ENCODE measurements around the gene DIP2C. TPM values are rescaled to one million over a fixed set of nuclear protein-coding genes. Genes with fewer than 3 reads are reported as not detected.

The DIP2C gene
- total and polyA plus RNA-seq, 4 donors, result 6.4 to 40.2 (median 23.8) TPM

- DNase-seq, result peak in 1 of 2 donors; percentile 76
- H3K4me1 ChIP-seq (ENCODE audit: control insufficient read depth in 1 of 2, insufficient read depth in 2 of 2, low read length in 2 of 2), result no peaks in the 10 kb centered on the region
- 54 to 72% methylated on average over 20 to 32 of the region's 32 CpGs for WGBS, 2 donors
- no peaks in the 10 kb centered on the region for H3K27me3 ChIP-seq (ENCODE audit: control insufficient read depth in 1 of 2, insufficient read depth in 2 of 2, low read length in 1 of 2)
- intact Hi-C loops (cut with DNase I), result loop anchor here in 1 of 2 donors (5.0 kb wide), 1 partner anchor 97 kb away; no protein-coding TSS in a partner anchor
- H3K4me3 ChIP-seq (ENCODE audit: low read length in 2 of 2), result peak overlapping the region; percentile 75 to 81
- ATAC-seq (ENCODE audit: low FRiP score), result peak; percentile 17
- no peaks in the 10 kb centered on the region for H3K36me3 ChIP-seq (ENCODE audit: control insufficient read depth in 1 of 2, insufficient read depth in 2 of 2, low read length in 1 of 2)
- no peaks in the 10 kb centered on the region for H3K9me3 ChIP-seq (ENCODE audit: control insufficient read depth, low read length)
- peak overlapping the region; percentile 20 to 95 for H3K27ac ChIP-seq (ENCODE audit: low read depth in 1 of 2, low read length in 2 of 2)
These were observed 1.1 kb upstream of the DIP2C start for GRCh38 chr10:690372-691161.

GRCh38 chr10:689121-689451 lies 382 bp downstream of the DIP2C start:
- ATAC-seq (ENCODE audit: low FRiP score) (no peak), DNase-seq (no peak)
- peak overlapping the region; percentile 75 to 81 for H3K4me3 ChIP-seq (ENCODE audit: low read length in 2 of 2)
- no peaks in the 10 kb centered on the region for H3K27me3 ChIP-seq (ENCODE audit: control insufficient read depth in 1 of 2, insufficient read depth in 2 of 2, low read length in 1 of 2)
- no peaks in the 10 kb centered on the region for H3K4me1 ChIP-seq (ENCODE audit: control insufficient read depth in 1 of 2, insufficient read depth in 2 of 2, low read length in 2 of 2)
- peak overlapping the region in 1 of 2 donors; percentile 18 for H3K27ac ChIP-seq (ENCODE audit: low read depth in 1 of 2, low read length in 2 of 2)
- intact Hi-C loops (cut with DNase I), result loop anchor here (5.0 to 10.0 kb wide), 2 partner anchors 92 to 104 kb away; no protein-coding TSS in a partner anchor
- 0 to 1% methylated on average over 10 to 42 of the region's 42 CpGs for WGBS, 2 donors
- H3K36me3 ChIP-seq (ENCODE audit: control insufficient read depth in 1 of 2, insufficient read depth in 2 of 2, low read length in 1 of 2), result no peaks in the 10 kb centered on the region
- H3K9me3 ChIP-seq (ENCODE audit: control insufficient read depth, low read length), result no peaks in the 10 kb centered on the region

- DNase-seq, result peak; percentile 64 to 82
- intact Hi-C loops (cut with DNase I), result loop anchor here (5.0 to 10.0 kb wide), 2 partner anchors 91 to 104 kb away; no protein-coding TSS in a partner anchor
- Histone ChIP-seq H3K27me3 (ENCODE audit: control insufficient read depth in 1 of 2, insufficient read depth in 2 of 2, low read length in 1 of 2) (no peaks in the 10 kb centered on the region), H3K4me3 (ENCODE audit: low read length in 2 of 2) (peak overlapping the region; percentile 75 to 81), H3K36me3 (ENCODE audit: control insufficient read depth in 1 of 2, insufficient read depth in 2 of 2, low read length in 1 of 2) (no peaks in the 10 kb centered on the region), H3K4me1 (ENCODE audit: control insufficient read depth in 1 of 2, insufficient read depth in 2 of 2, low read length in 2 of 2) (no peaks in the 10 kb centered on the region), H3K27ac (ENCODE audit: low read depth in 1 of 2, low read length in 2 of 2) (peak overlapping the region in 1 of 2 donors; percentile 18), H3K9me3 (ENCODE audit: control insufficient read depth, low read length) (no peaks in the 10 kb centered on the region)
- ATAC-seq (ENCODE audit: low FRiP score), result peak; percentile 64
- WGBS, 2 donors, result 1 to 2% methylated on average over 55 to 57 of the region's 57 CpGs
These were observed 952 bp downstream of the DIP2C start for GRCh38 chr10:688312-689120.

GRCh38 chr10:687583-688311 lies 1.7 kb downstream of the DIP2C start:
- Histone ChIP-seq H3K4me3 (ENCODE audit: low read length in 2 of 2) (peak overlapping the region in 1 of 2 donors; percentile 81), H3K27ac (ENCODE audit: low read depth in 1 of 2, low read length in 2 of 2) (no peak overlapping the region), H3K27me3 (ENCODE audit: control insufficient read depth in 1 of 2, insufficient read depth in 2 of 2, low read length in 1 of 2) (no peaks in the 10 kb centered on the region), H3K4me1 (ENCODE audit: control insufficient read depth in 1 of 2, insufficient read depth in 2 of 2, low read length in 2 of 2) (no peaks in the 10 kb centered on the region), H3K36me3 (ENCODE audit: control insufficient read depth in 1 of 2, insufficient read depth in 2 of 2, low read length in 1 of 2) (no peaks in the 10 kb centered on the region), H3K9me3 (ENCODE audit: control insufficient read depth, low read length) (no peaks in the 10 kb centered on the region)
- peak in 1 of 2 donors; percentile 56 for DNase-seq
- 49 to 53% methylated on average over 20 to 21 of the region's 21 CpGs for WGBS, 2 donors
- ATAC-seq (ENCODE audit: low FRiP score), result no peak
- intact Hi-C loops (cut with DNase I), result loop anchor here (5.0 to 10.0 kb wide), 2 partner anchors 90 to 103 kb away; no protein-coding TSS in a partner anchor

GRCh38 chr10:686155-686931 lies 3.1 kb downstream of the DIP2C start:
- Histone ChIP-seq H3K27me3 (ENCODE audit: control insufficient read depth in 1 of 2, insufficient read depth in 2 of 2, low read length in 1 of 2) (no peaks in the 10 kb centered on the region), H3K4me1 (ENCODE audit: control insufficient read depth in 1 of 2, insufficient read depth in 2 of 2, low read length in 2 of 2) (no peaks in the 10 kb centered on the region), H3K36me3 (ENCODE audit: control insufficient read depth in 1 of 2, insufficient read depth in 2 of 2, low read length in 1 of 2) (no peaks in the 10 kb centered on the region), H3K4me3 (ENCODE audit: low read length in 2 of 2) (no peak overlapping the region), H3K9me3 (ENCODE audit: control insufficient read depth, low read length) (no peaks in the 10 kb centered on the region), H3K27ac (ENCODE audit: low read depth in 1 of 2, low read length in 2 of 2) (no peak overlapping the region)
- ATAC-seq (ENCODE audit: low FRiP score), result no peak
- WGBS, 2 donors, result 96% methylated on average over 18 to 19 of the region's 19 CpGs
- intact Hi-C loops (cut with DNase I), result loop anchor here (5.0 to 10.0 kb wide), 2 partner anchors 89 to 102 kb away; no protein-coding TSS in a partner anchor
- peak in 1 of 2 donors; percentile 68 for DNase-seq

GRCh38 chr10:685613-686012 lies 3.9 kb downstream of the DIP2C start:
- Histone ChIP-seq H3K4me1 (ENCODE audit: control insufficient read depth in 1 of 2, insufficient read depth in 2 of 2, low read length in 2 of 2) (no peaks in the 10 kb centered on the region), H3K36me3 (ENCODE audit: control insufficient read depth in 1 of 2, insufficient read depth in 2 of 2, low read length in 1 of 2) (no peaks in the 10 kb centered on the region), H3K27me3 (ENCODE audit: control insufficient read depth in 1 of 2, insufficient read depth in 2 of 2, low read length in 1 of 2) (no peaks in the 10 kb centered on the region), H3K4me3 (ENCODE audit: low read length in 2 of 2) (no peak overlapping the region), H3K9me3 (ENCODE audit: control insufficient read depth, low read length) (no peaks in the 10 kb centered on the region), H3K27ac (ENCODE audit: low read depth in 1 of 2, low read length in 2 of 2) (no peak overlapping the region)
- intact Hi-C loops (cut with DNase I), result loop anchor here (5.0 to 10.0 kb wide), 2 partner anchors 88 to 101 kb away; no protein-coding TSS in a partner anchor
- ATAC-seq (ENCODE audit: low FRiP score) (no peak), DNase-seq (peak in 1 of 2 donors; percentile 35)
- WGBS, 2 donors, result 83 to 85% methylated on average over 7 of the region's 7 CpGs

GRCh38 chr10:683448-684071 lies 5.9 kb downstream of the DIP2C start:
- Histone ChIP-seq H3K27ac (ENCODE audit: low read depth in 1 of 2, low read length in 2 of 2) (peak overlapping the region; percentile 15 to 49), H3K4me3 (ENCODE audit: low read length in 2 of 2) (no peak overlapping the region), H3K27me3 (ENCODE audit: control insufficient read depth in 1 of 2, insufficient read depth in 2 of 2, low read length in 1 of 2) (no peaks in the 10 kb centered on the region), H3K36me3 (ENCODE audit: control insufficient read depth in 1 of 2, insufficient read depth in 2 of 2, low read length in 1 of 2) (no peaks in the 10 kb centered on the region), H3K4me1 (ENCODE audit: control insufficient read depth in 1 of 2, insufficient read depth in 2 of 2, low read length in 2 of 2) (no peaks in the 10 kb centered on the region), H3K9me3 (ENCODE audit: control insufficient read depth, low read length) (no peaks in the 10 kb centered on the region)
- WGBS, 2 donors, result 9 to 12% methylated on average over 23 of the region's 23 CpGs
- DNase-seq (peak; percentile 72 to 86), ATAC-seq (ENCODE audit: low FRiP score) (peak; percentile 87)
- intact Hi-C loops (cut with DNase I), result loop anchor here (2.0 to 10.0 kb wide), 5 partner anchors 71 to 249 kb away; partner anchors contain the start of gene LARP4B (in 1 of the 2)
